Activated T-helper 17 cell treated with anti-CD3 and anti-CD28 coated beads, Interleukin-2, amount 50 U/mL, for 72 hours (primary cell): Measurements from ENCODE around the gene NKX2-4. TPM values are rescaled to one million over a fixed set of nuclear protein-coding genes. Genes with fewer than 3 reads are reported as not detected.
"Not testable (repeated sequence)": the region's sequence is repeated elsewhere in the genome, so short reads cannot be mapped to it uniquely, and the experiment has no call there.

ENCODE experiments used
- ATAC-seq: fragments of 150-1000 bp; cut with Tn5 transposase; replicated peaks from 2 replicates; pipeline ENCODE4 v1.10.0; 2021; ENCODE audit warnings: mild to moderate bottlenecking, moderate library complexity
- H3K27ac Mint-ChIP-seq: one replicate; pipeline ENCODE4 v1.8.0; 2022; ENCODE audit warnings: mixed read lengths
- H3K27me3 Mint-ChIP-seq: one replicate; pipeline ENCODE4 v1.8.0; 2022; ENCODE audit warnings: mixed read lengths
- H3K36me3 Mint-ChIP-seq: one replicate; pipeline ENCODE4 v1.8.0; 2022; ENCODE audit warnings: low read depth, mild to moderate bottlenecking, mixed read lengths
- H3K4me1 Mint-ChIP-seq: one replicate; pipeline ENCODE4 v1.8.0; 2022; ENCODE audit warnings: mixed read lengths
- H3K4me3 Mint-ChIP-seq: one replicate; pipeline ENCODE4 v1.8.0; 2022; ENCODE audit warnings: mild to moderate bottlenecking, mixed read lengths
- H3K9me3 Mint-ChIP-seq: one replicate; pipeline ENCODE4 v1.8.0; 2022; ENCODE audit warnings: mixed read lengths
- total RNA-seq, 2 donors: library from RNA; stranded (reverse); gene quantifications; one replicate each; pipeline ENCODE4 v1.2.3, GENCODE V29; 2022

NKX2-4 gene
- not detected for total RNA-seq

DNA sequence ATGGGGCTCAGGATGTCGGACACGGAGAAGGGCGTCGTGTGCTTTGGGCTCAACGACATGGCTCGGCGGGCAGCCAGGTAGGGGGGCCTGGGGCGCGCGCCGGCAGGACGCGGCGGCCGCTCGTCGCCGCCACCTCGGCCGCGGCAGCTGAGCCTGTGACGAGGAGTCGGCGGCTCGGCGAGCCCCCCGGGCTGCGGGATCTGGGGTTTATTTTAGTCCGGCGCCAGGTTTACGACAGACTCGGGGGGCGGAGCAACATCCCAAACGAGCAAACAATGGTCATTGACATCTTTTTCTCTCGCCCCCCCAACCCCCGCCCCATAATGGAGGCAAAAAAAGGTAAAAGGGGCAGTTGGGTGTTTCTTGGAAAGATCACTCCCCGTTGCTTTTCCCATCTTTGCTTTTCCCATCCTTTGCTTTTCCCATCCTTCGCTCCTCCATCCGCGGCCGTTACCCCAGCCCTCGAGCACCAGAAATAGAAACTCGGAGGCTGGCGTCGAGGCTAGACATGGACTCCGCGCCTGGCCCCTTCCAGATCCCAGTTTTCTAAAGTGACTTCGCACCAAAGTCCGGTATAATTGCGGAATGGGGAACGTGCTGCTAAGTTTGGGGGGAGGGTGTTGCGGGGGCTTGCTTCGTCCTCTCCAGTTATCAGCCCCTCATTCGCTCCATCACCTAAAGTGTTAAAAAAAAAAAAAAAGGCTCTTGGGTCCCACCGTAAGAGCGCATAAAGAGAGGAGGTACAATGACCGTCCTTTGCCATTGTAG, at the start of gene NKX2-4:
Gene NKX2-4 (minus strand): TSS at position 186 of the 768 bp plus-strand sequence. CDS start 127 bp downstream, at position 59.
- ATAC-seq: no peak
- Mint-ChIP-seq H3K9me3 (no peaks in the 10 kb centered on the region), H3K27me3 (peaks cover 57% of the 10 kb centered on the region), H3K36me3 (peaks cover 11% of the 10 kb centered on the region), H3K4me3 (peak within 1 kb of the TSS; percentile 46), H3K27ac (no peak within 1 kb of the TSS), H3K4me1 (peaks cover 6% of the 10 kb centered on the region)

- Mint-ChIP-seq H3K4me3 (no peak overlapping the region), H3K4me1 (no peaks in the 10 kb centered on the region)
Observed at GRCh38 chr20:21437816-21438215, 40.5 kb upstream of the NKX2-4 start.

GRCh38 chr20:21437248-21437647, 39.9 kb upstream of the NKX2-4 start:
- peaks cover 32% of the 10 kb centered on the region for H3K27me3 Mint-ChIP-seq
- no peak for ATAC-seq
- H3K4me3 Mint-ChIP-seq: no peak overlapping the region
- H3K9me3 Mint-ChIP-seq: no peaks in the 10 kb centered on the region
- no peak overlapping the region for H3K27ac Mint-ChIP-seq
- no peaks in the 10 kb centered on the region for H3K36me3 Mint-ChIP-seq
- H3K4me1 Mint-ChIP-seq: no peaks in the 10 kb centered on the region

More at GRCh38 chr20:21437816-21438215, 40.5 kb upstream of the NKX2-4 start:
- H3K27me3 Mint-ChIP-seq: peaks cover 29% of the 10 kb centered on the region
- ATAC-seq: no peak
- H3K27ac Mint-ChIP-seq: no peak overlapping the region
- no peaks in the 10 kb centered on the region for H3K36me3 Mint-ChIP-seq
- H3K9me3 Mint-ChIP-seq: no peaks in the 10 kb centered on the region

DNA sequence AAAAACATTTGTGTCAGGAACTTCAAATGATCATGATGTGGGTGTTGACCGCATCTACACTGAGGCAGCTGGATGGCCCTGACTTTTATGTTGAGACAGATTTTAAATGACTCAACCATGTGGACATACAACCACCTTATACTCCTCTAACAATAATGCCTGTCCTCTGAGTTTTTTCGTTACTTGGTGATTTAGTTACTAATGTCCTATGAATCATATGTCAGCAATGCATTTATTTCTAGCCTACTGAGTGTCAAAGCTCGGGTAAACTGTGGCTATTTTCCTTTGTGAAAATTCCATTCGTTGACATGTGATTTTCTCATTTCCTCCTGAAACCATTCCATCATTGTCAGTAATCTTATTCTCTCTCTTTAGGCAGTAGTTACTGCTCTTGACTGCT, 38.9 kb upstream of the NKX2-4 start:
- Mint-ChIP-seq H3K27ac (no peak overlapping the region), H3K9me3 (no peaks in the 10 kb centered on the region), H3K4me3 (no peak overlapping the region), H3K36me3 (no peaks in the 10 kb centered on the region), H3K27me3 (peaks cover 32% of the 10 kb centered on the region), H3K4me1 (no peaks in the 10 kb centered on the region)
- ATAC-seq: no peak

DNA sequence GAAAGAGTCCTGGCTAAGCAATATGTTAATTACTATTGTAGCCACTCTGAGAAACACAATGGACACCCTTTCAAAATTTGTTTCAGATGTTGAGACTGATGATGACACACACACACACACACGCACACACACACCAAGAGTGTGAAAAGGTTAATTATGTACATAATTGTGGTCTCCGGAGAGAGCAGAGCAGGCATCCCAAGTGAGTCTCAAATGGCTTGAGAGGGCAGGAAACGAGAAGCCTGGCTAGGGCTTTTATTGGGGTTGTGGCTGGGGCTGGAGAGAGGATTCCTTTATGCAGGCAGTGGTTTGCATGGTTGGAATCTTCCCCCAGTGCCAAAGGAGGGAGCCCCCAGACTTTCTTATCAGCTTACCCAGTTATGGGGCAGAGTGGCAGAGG, 38.2 kb upstream of the NKX2-4 start:
- H3K27ac Mint-ChIP-seq: no peak overlapping the region
- H3K9me3 Mint-ChIP-seq: no peaks in the 10 kb centered on the region
- no peaks in the 10 kb centered on the region for H3K36me3 Mint-ChIP-seq

GRCh38 chr20:21433329-21433890, 36.1 kb upstream of the NKX2-4 start:
- no peaks in the 10 kb centered on the region for H3K4me1 Mint-ChIP-seq
- H3K27me3 Mint-ChIP-seq: peaks cover 30% of the 10 kb centered on the region
- no peaks in the 10 kb centered on the region for H3K36me3 Mint-ChIP-seq
- H3K27ac Mint-ChIP-seq: no peak overlapping the region
- no peak for ATAC-seq
- H3K9me3 Mint-ChIP-seq: no peaks in the 10 kb centered on the region
- no peak overlapping the region for H3K4me3 Mint-ChIP-seq

More for the DNA sequence above, 38.2 kb upstream of the NKX2-4 start:
- peaks cover 31% of the 10 kb centered on the region for H3K27me3 Mint-ChIP-seq
- no peaks in the 10 kb centered on the region for H3K4me1 Mint-ChIP-seq
- no peak overlapping the region for H3K4me3 Mint-ChIP-seq
- ATAC-seq: no peak

DNA sequence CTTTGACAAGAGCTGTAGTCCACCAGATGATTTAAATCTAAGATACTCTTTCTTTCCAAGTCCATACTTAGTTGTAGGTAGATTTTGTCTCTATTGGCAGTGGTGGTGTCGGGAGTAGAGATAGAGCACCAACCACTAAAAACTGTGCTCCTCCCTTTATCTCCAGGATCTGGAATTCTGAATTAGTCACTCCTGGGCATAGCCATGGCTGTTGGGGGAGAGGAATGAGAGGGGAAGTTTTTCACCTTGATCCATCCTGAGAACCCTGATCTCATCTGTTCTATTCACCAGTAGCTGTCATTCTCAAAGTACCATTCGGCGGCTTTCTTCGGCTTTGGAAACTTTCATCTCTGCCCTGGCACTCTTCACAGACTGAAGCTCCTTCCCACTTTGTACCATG, 35.6 kb upstream of the NKX2-4 start:
- Mint-ChIP-seq H3K4me3 (no peak overlapping the region), H3K27ac (no peak overlapping the region), H3K4me1 (no peaks in the 10 kb centered on the region), H3K9me3 (no peaks in the 10 kb centered on the region), H3K27me3 (peaks cover 30% of the 10 kb centered on the region), H3K36me3 (no peaks in the 10 kb centered on the region)
- ATAC-seq: no peak

GRCh38 chr20:21430020-21430419, 32.7 kb upstream of the NKX2-4 start:
- H3K27ac Mint-ChIP-seq: no peak overlapping the region
- no peaks in the 10 kb centered on the region for H3K4me1 Mint-ChIP-seq
- no peaks in the 10 kb centered on the region for H3K36me3 Mint-ChIP-seq
- H3K4me3 Mint-ChIP-seq: no peak overlapping the region
- H3K27me3 Mint-ChIP-seq: peaks cover 20% of the 10 kb centered on the region
- H3K9me3 Mint-ChIP-seq: peaks cover 11% of the 10 kb centered on the region
- no peak for ATAC-seq

DNA sequence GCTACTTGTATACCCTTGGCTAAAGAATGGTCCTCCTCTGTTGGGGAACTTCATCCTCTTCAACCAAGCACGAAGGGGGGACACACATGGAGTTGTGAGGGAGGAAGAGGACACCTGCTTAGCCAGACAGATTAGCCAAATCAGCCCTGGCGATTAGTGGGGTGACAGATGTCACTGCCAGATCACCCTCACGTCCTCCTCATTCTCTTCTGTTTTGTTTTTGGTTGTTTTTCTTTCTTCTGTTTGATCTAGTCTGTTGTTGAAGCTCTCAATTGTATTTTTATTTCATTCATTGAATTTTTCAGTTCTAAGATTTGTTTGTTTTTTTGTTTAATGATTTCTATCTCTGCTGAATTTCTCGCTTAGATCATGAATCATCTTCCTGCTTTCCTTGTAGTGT, 27.5 kb upstream of the NKX2-4 start:
- H3K9me3 Mint-ChIP-seq: peaks cover 27% of the 10 kb centered on the region
- peaks cover 9% of the 10 kb centered on the region for H3K27me3 Mint-ChIP-seq
- no peak overlapping the region for H3K4me3 Mint-ChIP-seq
- H3K36me3 Mint-ChIP-seq: no peaks in the 10 kb centered on the region
- no peak overlapping the region for H3K27ac Mint-ChIP-seq
- H3K4me1 Mint-ChIP-seq: no peaks in the 10 kb centered on the region
- no peak for ATAC-seq

DNA sequence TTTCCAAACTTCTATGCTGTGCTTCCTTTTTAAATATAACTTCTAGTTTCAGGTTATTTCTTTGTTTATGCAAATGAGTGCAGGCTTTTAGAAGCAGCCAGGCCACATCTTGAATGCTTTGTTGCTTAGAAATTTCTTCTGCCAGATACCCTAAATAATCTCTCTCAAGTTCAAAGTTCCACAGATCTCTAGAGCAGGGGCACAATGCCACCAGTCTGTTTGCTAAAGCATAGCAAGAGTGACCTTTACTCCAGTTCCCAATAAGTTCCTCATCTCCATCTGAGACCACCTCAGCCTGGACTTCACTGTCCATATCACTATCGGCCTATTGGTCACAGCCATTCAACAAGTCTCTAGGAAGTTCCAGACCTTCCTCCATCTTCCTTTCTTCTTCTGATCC, 26.4 kb upstream of the NKX2-4 start:
- H3K4me3 Mint-ChIP-seq, H3K4me1 Mint-ChIP-seq, H3K27ac Mint-ChIP-seq, ATAC-seq, H3K27me3 Mint-ChIP-seq, H3K36me3 Mint-ChIP-seq: not testable (repeated sequence)
- H3K9me3 Mint-ChIP-seq: peaks cover 27% of the 10 kb centered on the region

GRCh38 chr20:21421601-21422236, 24.4 kb upstream of the NKX2-4 start:
- Mint-ChIP-seq H3K4me3 (no peak overlapping the region), H3K27ac (no peak overlapping the region), H3K4me1 (no peaks in the 10 kb centered on the region), H3K36me3 (no peaks in the 10 kb centered on the region), H3K9me3 (peaks cover 29% of the 10 kb centered on the region), H3K27me3 (peaks cover 8% of the 10 kb centered on the region)
- no peak for ATAC-seq

DNA sequence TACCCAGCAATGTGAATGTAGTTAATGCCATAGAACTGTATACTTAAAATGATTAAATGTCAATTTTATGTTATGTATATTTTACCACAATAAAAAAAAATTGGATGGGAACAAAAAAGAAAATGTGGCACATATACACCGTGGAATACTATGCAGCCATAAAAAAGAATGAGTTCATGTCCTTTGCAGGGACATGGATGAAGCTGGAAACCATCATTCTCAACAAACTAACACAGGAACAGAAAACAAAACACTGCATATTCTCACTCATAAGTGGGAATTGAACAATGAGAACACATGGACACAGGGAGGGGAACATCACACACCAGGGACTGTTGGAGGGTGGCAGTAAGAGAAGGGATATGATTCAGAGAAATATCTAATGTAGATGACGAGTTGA, 21.8 kb upstream of the NKX2-4 start:
- not testable (repeated sequence) for H3K36me3 Mint-ChIP-seq, H3K4me3 Mint-ChIP-seq, H3K27ac Mint-ChIP-seq, ATAC-seq, H3K4me1 Mint-ChIP-seq
- Mint-ChIP-seq H3K9me3 (peaks cover 25% of the 10 kb centered on the region), H3K27me3 (peaks cover 18% of the 10 kb centered on the region)

DNA sequence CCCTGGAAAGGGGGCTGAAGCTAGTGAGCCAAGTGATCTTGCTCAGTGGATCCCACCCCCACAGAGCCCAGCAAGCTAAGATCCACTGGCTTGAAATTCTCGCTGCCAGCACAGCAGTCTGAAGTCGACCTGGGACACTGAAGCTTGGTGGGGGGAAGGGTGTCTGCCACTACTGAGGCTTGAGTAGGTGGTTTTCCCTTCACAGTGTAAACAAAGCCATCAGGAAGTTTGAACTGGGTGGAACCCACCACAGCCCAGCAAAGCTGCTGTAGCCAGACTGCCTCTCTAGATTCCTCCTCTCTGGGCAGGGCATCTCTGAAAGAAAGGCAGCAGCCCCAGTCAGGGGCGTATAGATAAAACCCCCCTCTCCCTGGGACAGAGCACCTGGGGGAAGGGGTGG, 16.7 kb upstream of the NKX2-4 start:
- peaks cover 23% of the 10 kb centered on the region for H3K9me3 Mint-ChIP-seq
- H3K27me3 Mint-ChIP-seq: peaks cover 38% of the 10 kb centered on the region
- not testable (repeated sequence) for H3K4me1 Mint-ChIP-seq, H3K27ac Mint-ChIP-seq, H3K4me3 Mint-ChIP-seq, H3K36me3 Mint-ChIP-seq, ATAC-seq

DNA sequence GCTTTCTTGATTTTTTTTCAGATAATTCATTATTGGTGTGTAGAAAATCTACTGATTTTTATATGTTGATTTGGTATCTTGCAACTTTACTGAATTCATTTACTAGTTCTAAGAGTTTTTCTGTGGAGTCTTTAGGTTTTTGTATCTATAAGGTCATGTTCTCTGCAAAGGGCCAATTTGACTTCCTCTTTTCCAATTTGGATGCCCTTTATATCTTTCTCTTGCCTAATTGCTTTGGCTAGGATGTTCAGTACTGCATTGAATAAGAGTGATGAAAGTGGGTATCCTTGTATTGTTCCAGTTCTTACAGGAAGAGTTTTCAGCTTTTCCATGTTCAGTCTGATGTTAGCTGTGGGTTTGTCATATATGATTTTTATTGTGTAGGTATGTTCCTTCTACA, 14.4 kb upstream of the NKX2-4 start:
- H3K27me3 Mint-ChIP-seq: peaks cover 42% of the 10 kb centered on the region
- peaks cover 18% of the 10 kb centered on the region for H3K9me3 Mint-ChIP-seq
- H3K4me3 Mint-ChIP-seq: no peak overlapping the region
- no peaks in the 10 kb centered on the region for H3K4me1 Mint-ChIP-seq
- H3K36me3 Mint-ChIP-seq: no peaks in the 10 kb centered on the region
- no peak overlapping the region for H3K27ac Mint-ChIP-seq
- ATAC-seq: no peak

DNA sequence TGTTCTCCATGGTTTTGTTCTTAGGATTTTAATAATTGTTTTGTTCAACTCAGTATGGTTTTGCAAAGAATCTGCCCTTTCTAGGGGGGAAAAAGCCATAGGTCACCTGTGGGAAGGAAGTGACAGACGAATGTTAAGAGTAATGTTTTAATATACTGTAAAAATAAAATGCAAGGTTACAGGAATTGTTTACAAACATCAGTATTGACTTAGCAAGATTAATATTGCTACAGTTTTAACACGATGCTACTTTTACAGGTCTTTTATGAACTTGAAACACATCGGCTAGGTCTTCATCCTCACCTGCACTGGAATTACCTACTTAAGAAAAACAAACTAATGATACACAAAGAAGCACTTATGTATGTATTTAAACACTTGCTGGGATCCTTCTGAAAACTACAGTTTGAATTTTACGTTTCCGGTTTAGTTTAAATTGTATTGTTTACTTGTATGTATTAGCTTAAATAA, 1.7 kb upstream of the NKX2-4 start:
- no peak overlapping the region for H3K27ac Mint-ChIP-seq
- no peaks in the 10 kb centered on the region for H3K9me3 Mint-ChIP-seq
- no peaks in the 10 kb centered on the region for H3K4me1 Mint-ChIP-seq

More for the DNA sequence above, 1.7 kb upstream of the NKX2-4 start:
- no peak for ATAC-seq
- Mint-ChIP-seq H3K4me3 (no peak overlapping the region), H3K27me3 (peaks cover 54% of the 10 kb centered on the region), H3K36me3 (peaks cover 11% of the 10 kb centered on the region)
